ENCODE measurements around the gene ZBTB20. TPM values are rescaled to one million over a fixed set of nuclear protein-coding genes. Genes with fewer than 3 reads are reported as not detected.

The ZBTB20 gene
- total and polyA plus RNA-seq, 5 donors from 2014 or later: 10.1 to 58.2 (median 13.2) TPM

- peaks cover 25 to 51% (median 36%) of the 10 kb centered on the region in 4 donors for H3K4me1 Mint-ChIP-seq
- H3K36me3 Mint-ChIP-seq: peaks cover 9% of the 10 kb centered on the region
- no peaks in the 10 kb centered on the region for H3K9me3 Mint-ChIP-seq
- H3K36me3 ChIP-seq (ENCODE audit: control insufficient read depth, insufficient read depth, low read length): no peaks in the 10 kb centered on the region
- DNase-seq: peak in 1 of 3 donors; percentile 18
- no peak overlapping the region for H3K27ac Mint-ChIP-seq
- H3K9me3 ChIP-seq (ENCODE audit: control insufficient read depth in 2 of 2, low read length in 2 of 2): no peaks in the 10 kb centered on the region
- no peak overlapping the region for H3K4me3 ChIP-seq (ENCODE audit: low read depth, low read length)
- peaks cover 4% of the 10 kb centered on the region for H3K4me1 ChIP-seq (ENCODE audit: control insufficient read depth, insufficient read depth, low read length, poor library complexity, severe bottlenecking)
- ATAC-seq (ENCODE audit: low read depth in 2 of 2): no peak
- H3K27me3 Mint-ChIP-seq: no peaks in the 10 kb centered on the region
- H3K27me3 ChIP-seq (ENCODE audit: control insufficient read depth, insufficient read depth, low read length): no peaks in the 10 kb centered on the region
- no peak overlapping the region for H3K4me3 Mint-ChIP-seq
- H3K27ac ChIP-seq (ENCODE audit: insufficient read depth, low read length, poor library complexity, severe bottlenecking): no peak overlapping the region
Measured at GRCh38 chr3:114860531-114860930, 286.6 kb downstream of the ZBTB20 start.

- Mint-ChIP-seq H3K9me3 (no peaks in the 10 kb centered on the region), H3K27me3 (no peaks in the 10 kb centered on the region), H3K27ac (no peak overlapping the region), H3K4me1 (peaks cover 17 to 32% (median 25%) of the 10 kb centered on the region in 4 donors), H3K36me3 (peaks cover 11% of the 10 kb centered on the region), H3K4me3 (no peak overlapping the region)
- Histone ChIP-seq H3K27ac (ENCODE audit: insufficient read depth, low read length, poor library complexity, severe bottlenecking) (no peak overlapping the region), H3K9me3 (ENCODE audit: control insufficient read depth in 2 of 2, low read length in 2 of 2) (no peaks in the 10 kb centered on the region), H3K4me1 (ENCODE audit: control insufficient read depth, insufficient read depth, low read length, poor library complexity, severe bottlenecking) (no peaks in the 10 kb centered on the region), H3K27me3 (ENCODE audit: control insufficient read depth, insufficient read depth, low read length) (no peaks in the 10 kb centered on the region), H3K4me3 (ENCODE audit: low read depth, low read length) (no peak overlapping the region), H3K36me3 (ENCODE audit: control insufficient read depth, insufficient read depth, low read length) (no peaks in the 10 kb centered on the region)
- ATAC-seq (ENCODE audit: low read depth in 2 of 2) (no peak), DNase-seq (no peak)
Measured at GRCh38 chr3:114858329-114858728, 288.8 kb downstream of the ZBTB20 start.

- no peaks in the 10 kb centered on the region for H3K9me3 Mint-ChIP-seq
- ATAC-seq (ENCODE audit: low read depth in 2 of 2) (no peak), DNase-seq (no peak)
- H3K27me3 Mint-ChIP-seq: no peaks in the 10 kb centered on the region
- no peak overlapping the region for H3K4me3 Mint-ChIP-seq
- H3K4me3 ChIP-seq (ENCODE audit: low read depth, low read length): no peak overlapping the region
- H3K36me3 ChIP-seq (ENCODE audit: control insufficient read depth, insufficient read depth, low read length): no peaks in the 10 kb centered on the region
- peak overlapping the region in 1 of 3 donors; percentile 48 for H3K27ac Mint-ChIP-seq
- peaks cover 11 to 24% (median 19%) of the 10 kb centered on the region in 4 donors for H3K4me1 Mint-ChIP-seq
- no peaks in the 10 kb centered on the region for H3K27me3 ChIP-seq (ENCODE audit: control insufficient read depth, insufficient read depth, low read length)
- no peak overlapping the region for H3K27ac ChIP-seq (ENCODE audit: insufficient read depth, low read length, poor library complexity, severe bottlenecking)
- H3K9me3 ChIP-seq (ENCODE audit: control insufficient read depth in 2 of 2, low read length in 2 of 2): no peaks in the 10 kb centered on the region
- no peaks in the 10 kb centered on the region for H3K4me1 ChIP-seq (ENCODE audit: control insufficient read depth, insufficient read depth, low read length, poor library complexity, severe bottlenecking)
- peaks cover 12% of the 10 kb centered on the region for H3K36me3 Mint-ChIP-seq
Measured at GRCh38 chr3:114857299-114857701, 289.8 kb downstream of the ZBTB20 start.

- H3K4me1 ChIP-seq (ENCODE audit: control insufficient read depth, insufficient read depth, low read length, poor library complexity, severe bottlenecking): no peaks in the 10 kb centered on the region
- DNase-seq: no peak
- Mint-ChIP-seq H3K4me3 (no peak overlapping the region), H3K4me1 (peaks cover 11 to 21% (median 18%) of the 10 kb centered on the region in 4 donors), H3K27me3 (no peaks in the 10 kb centered on the region), H3K36me3 (peaks cover 12% of the 10 kb centered on the region), H3K27ac (peak overlapping the region in 1 of 3 donors; percentile 48), H3K9me3 (no peaks in the 10 kb centered on the region)
- no peaks in the 10 kb centered on the region for H3K9me3 ChIP-seq (ENCODE audit: control insufficient read depth in 2 of 2, low read length in 2 of 2)
- H3K4me3 ChIP-seq (ENCODE audit: low read depth, low read length): no peak overlapping the region
- no peaks in the 10 kb centered on the region for H3K27me3 ChIP-seq (ENCODE audit: control insufficient read depth, insufficient read depth, low read length)
- no peaks in the 10 kb centered on the region for H3K36me3 ChIP-seq (ENCODE audit: control insufficient read depth, insufficient read depth, low read length)
- no peak for ATAC-seq (ENCODE audit: low read depth in 2 of 2)
- H3K27ac ChIP-seq (ENCODE audit: insufficient read depth, low read length, poor library complexity, severe bottlenecking): no peak overlapping the region
Measured at GRCh38 chr3:114856835-114857234, 290.3 kb downstream of the ZBTB20 start.

- no peaks in the 10 kb centered on the region for H3K4me1 ChIP-seq (ENCODE audit: control insufficient read depth, insufficient read depth, low read length, poor library complexity, severe bottlenecking)
- H3K27ac Mint-ChIP-seq: no peak overlapping the region
- H3K4me3 ChIP-seq (ENCODE audit: low read depth, low read length): no peak overlapping the region
- no peaks in the 10 kb centered on the region for H3K27me3 Mint-ChIP-seq
- no peaks in the 10 kb centered on the region for H3K9me3 Mint-ChIP-seq
- no peak overlapping the region for H3K27ac ChIP-seq (ENCODE audit: insufficient read depth, low read length, poor library complexity, severe bottlenecking)
- H3K4me3 Mint-ChIP-seq: no peak overlapping the region
- peaks cover 10 to 15% (median 13%) of the 10 kb centered on the region in 4 donors for H3K4me1 Mint-ChIP-seq
- H3K27me3 ChIP-seq (ENCODE audit: control insufficient read depth, insufficient read depth, low read length): no peaks in the 10 kb centered on the region
- ATAC-seq (ENCODE audit: low read depth in 2 of 2) (no peak), DNase-seq (no peak)
- no peaks in the 10 kb centered on the region for H3K9me3 ChIP-seq (ENCODE audit: control insufficient read depth in 2 of 2, low read length in 2 of 2)
- no peaks in the 10 kb centered on the region for H3K36me3 ChIP-seq (ENCODE audit: control insufficient read depth, insufficient read depth, low read length)
- H3K36me3 Mint-ChIP-seq: peaks cover 12% of the 10 kb centered on the region
Measured at GRCh38 chr3:114855839-114856238, 291.2 kb downstream of the ZBTB20 start.

- no peaks in the 10 kb centered on the region for H3K9me3 Mint-ChIP-seq
- peaks cover 6% of the 10 kb centered on the region for H3K36me3 Mint-ChIP-seq
- Histone ChIP-seq H3K36me3 (ENCODE audit: control insufficient read depth, insufficient read depth, low read length) (no peaks in the 10 kb centered on the region), H3K9me3 (ENCODE audit: control insufficient read depth in 2 of 2, low read length in 2 of 2) (no peaks in the 10 kb centered on the region), H3K27me3 (ENCODE audit: control insufficient read depth, insufficient read depth, low read length) (no peaks in the 10 kb centered on the region), H3K4me3 (ENCODE audit: low read depth, low read length) (no peak overlapping the region), H3K27ac (ENCODE audit: insufficient read depth, low read length, poor library complexity, severe bottlenecking) (no peak overlapping the region), H3K4me1 (ENCODE audit: control insufficient read depth, insufficient read depth, low read length, poor library complexity, severe bottlenecking) (no peaks in the 10 kb centered on the region)
- ATAC-seq (ENCODE audit: low read depth in 2 of 2) (no peak), DNase-seq (no peak)
- no peak overlapping the region for H3K27ac Mint-ChIP-seq
- no peak overlapping the region for H3K4me3 Mint-ChIP-seq
- peaks cover 4 to 12% (median 8%) of the 10 kb centered on the region in 4 donors for H3K4me1 Mint-ChIP-seq
- no peaks in the 10 kb centered on the region for H3K27me3 Mint-ChIP-seq
Measured at GRCh38 chr3:114852966-114853365, 294.1 kb downstream of the ZBTB20 start.

GRCh38 chr3:114850898-114851297 lies 296.2 kb downstream of the ZBTB20 start:
- no peak overlapping the region for H3K4me3 Mint-ChIP-seq
- Histone ChIP-seq H3K9me3 (ENCODE audit: control insufficient read depth in 2 of 2, low read length in 2 of 2) (no peaks in the 10 kb centered on the region), H3K4me3 (ENCODE audit: low read depth, low read length) (no peak overlapping the region), H3K27ac (ENCODE audit: insufficient read depth, low read length, poor library complexity, severe bottlenecking) (no peak overlapping the region), H3K4me1 (ENCODE audit: control insufficient read depth, insufficient read depth, low read length, poor library complexity, severe bottlenecking) (no peaks in the 10 kb centered on the region), H3K36me3 (ENCODE audit: control insufficient read depth, insufficient read depth, low read length) (no peaks in the 10 kb centered on the region), H3K27me3 (ENCODE audit: control insufficient read depth, insufficient read depth, low read length) (no peaks in the 10 kb centered on the region)
- H3K9me3 Mint-ChIP-seq: no peaks in the 10 kb centered on the region
- H3K27me3 Mint-ChIP-seq: no peaks in the 10 kb centered on the region
- H3K4me1 Mint-ChIP-seq: peaks cover 7 to 12% (median 8%) of the 10 kb centered on the region in 4 donors
- DNase-seq (no peak), ATAC-seq (ENCODE audit: low read depth in 2 of 2) (no peak)
- H3K36me3 Mint-ChIP-seq: peaks cover 6% of the 10 kb centered on the region
- H3K27ac Mint-ChIP-seq: no peak overlapping the region

- Mint-ChIP-seq H3K4me3 (no peak overlapping the region), H3K27ac (peak overlapping the region in 1 of 3 donors; percentile 18), H3K4me1 (peaks cover 5 to 12% (median 6%) of the 10 kb centered on the region in 4 donors), H3K27me3 (no peaks in the 10 kb centered on the region), H3K9me3 (no peaks in the 10 kb centered on the region), H3K36me3 (peaks cover 6% of the 10 kb centered on the region)
- no peak overlapping the region for H3K4me3 ChIP-seq (ENCODE audit: low read depth, low read length)
- no peaks in the 10 kb centered on the region for H3K9me3 ChIP-seq (ENCODE audit: control insufficient read depth in 2 of 2, low read length in 2 of 2)
- no peaks in the 10 kb centered on the region for H3K4me1 ChIP-seq (ENCODE audit: control insufficient read depth, insufficient read depth, low read length, poor library complexity, severe bottlenecking)
- no peak for ATAC-seq (ENCODE audit: low read depth in 2 of 2)
- H3K27me3 ChIP-seq (ENCODE audit: control insufficient read depth, insufficient read depth, low read length): no peaks in the 10 kb centered on the region
- no peak for DNase-seq
- no peak overlapping the region for H3K27ac ChIP-seq (ENCODE audit: insufficient read depth, low read length, poor library complexity, severe bottlenecking)
- no peaks in the 10 kb centered on the region for H3K36me3 ChIP-seq (ENCODE audit: control insufficient read depth, insufficient read depth, low read length)
Measured at GRCh38 chr3:114848643-114849350, 298.3 kb downstream of the ZBTB20 start.

All from CD4-positive, CD25-positive, alpha-beta regulatory T cell (primary cell).